Measurements from ENCODE around the gene ODR4.

GRCh38 chr1:186374303-186375151 lies 1.1 kb upstream of the ODR4 start:
- TF ChIP-seq CTCF (IDR thresholded peaks at IDR 0.05) (no peak), POLR2A (IDR thresholded peaks at IDR 0.05) (no peak), POLR2AphosphoS5 (IDR thresholded peaks at IDR 0.05) (no peak)

Data from sigmoid colon (tissue), 4 donors.